Measurements from ENCODE around the gene EFCAB13. TPM values are rescaled to one million over a fixed set of nuclear protein-coding genes. Genes with fewer than 3 reads are reported as not detected.

The EFCAB13 gene
- polyA plus RNA-seq, 1 donor = 9.4 TPM

DNA sequence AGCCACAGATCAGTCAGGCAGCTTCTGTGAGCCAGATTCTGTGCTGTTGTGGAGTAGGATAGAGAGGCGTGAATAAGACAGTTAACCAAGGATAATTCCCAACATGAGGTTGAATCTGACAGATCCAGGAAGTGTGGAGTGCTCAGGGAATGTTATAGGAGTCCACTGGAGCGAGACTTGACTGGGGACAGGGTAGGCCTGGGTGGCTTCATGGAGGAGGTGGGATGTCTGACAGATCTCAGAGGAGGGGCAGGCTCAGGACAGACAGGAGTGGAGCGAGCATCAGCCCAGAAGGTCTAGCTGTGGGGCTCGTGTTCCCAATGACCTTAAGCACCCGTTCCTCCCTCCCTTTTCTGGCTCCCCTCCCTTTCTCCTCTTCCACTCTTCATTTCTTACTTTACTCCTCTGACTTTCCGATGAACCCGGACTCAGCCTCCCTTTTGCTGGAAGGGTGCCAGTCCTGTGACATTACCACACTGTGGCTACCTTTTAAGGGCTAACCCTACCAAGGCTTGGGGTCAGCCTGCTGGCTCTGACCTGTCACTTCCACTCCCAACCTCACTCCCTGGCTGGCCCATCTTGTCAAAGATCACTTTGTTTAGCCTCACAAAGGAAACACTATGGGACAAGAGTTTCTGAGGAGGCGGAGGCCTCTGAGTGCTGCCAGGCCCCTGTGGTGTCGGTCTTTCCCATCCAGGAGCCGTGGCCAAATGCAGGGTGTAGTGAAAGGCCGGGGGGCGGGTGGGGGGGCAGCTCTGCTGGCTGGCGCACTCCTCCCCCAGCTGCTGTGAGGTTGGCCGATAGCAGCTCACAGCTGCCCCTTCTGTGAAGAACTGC lies 28.5 kb upstream of the EFCAB13 start:
- H3K4me3 ChIP-seq (ENCODE audit: low read length) = no peak overlapping the region
- no peaks in the 10 kb centered on the region for H3K27me3 ChIP-seq (ENCODE audit: control insufficient read depth, insufficient read depth, low read length)
- 100% methylated on average over 2 of the region's 14 CpGs for WGBS (ENCODE audit: insufficient coverage, low lambda C conversion rate)
- H3K36me3 ChIP-seq (ENCODE audit: control insufficient read depth, insufficient read depth, low read length) = peaks cover 4% of the 10 kb centered on the region
- no peak overlapping the region for H3K27ac ChIP-seq (ENCODE audit: low read length)
- H3K4me1 ChIP-seq (ENCODE audit: control insufficient read depth, insufficient read depth, low read length) = no peaks in the 10 kb centered on the region
- no peak for DNase-seq
- no peaks in the 10 kb centered on the region for H3K9me3 ChIP-seq (ENCODE audit: control insufficient read depth, low read depth, low read length)

DNA sequence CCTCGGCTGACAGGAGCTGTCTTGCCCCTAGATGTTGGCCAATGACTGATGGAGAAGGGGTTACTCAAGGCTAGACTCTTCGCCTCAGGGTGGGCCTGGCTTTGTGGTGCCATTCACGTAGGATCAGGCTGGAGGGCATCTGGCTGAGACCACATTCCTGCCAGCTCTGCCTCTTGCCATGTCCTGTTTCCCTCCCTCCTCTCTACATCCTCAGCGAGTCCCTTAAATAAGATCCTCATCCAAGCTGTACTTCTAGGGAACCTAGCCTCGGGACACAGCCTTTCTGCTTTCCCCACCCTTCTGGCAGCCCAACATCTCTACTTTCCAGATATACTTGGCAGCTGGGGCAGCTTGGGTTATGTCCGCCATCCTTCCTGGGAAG lies 27.9 kb upstream of the EFCAB13 start:
- H3K27ac ChIP-seq (ENCODE audit: low read length) = no peak overlapping the region
- H3K36me3 ChIP-seq (ENCODE audit: control insufficient read depth, insufficient read depth, low read length) = peaks cover 6% of the 10 kb centered on the region
- no peak overlapping the region for H3K4me3 ChIP-seq (ENCODE audit: low read length)
- no peaks in the 10 kb centered on the region for H3K4me1 ChIP-seq (ENCODE audit: control insufficient read depth, insufficient read depth, low read length)
- no peaks in the 10 kb centered on the region for H3K9me3 ChIP-seq (ENCODE audit: control insufficient read depth, low read depth, low read length)
- 94% methylated on average over 2 of the region's 6 CpGs for WGBS (ENCODE audit: insufficient coverage, low lambda C conversion rate)
- no peak for DNase-seq
- H3K27me3 ChIP-seq (ENCODE audit: control insufficient read depth, insufficient read depth, low read length) = no peaks in the 10 kb centered on the region

- H3K36me3 ChIP-seq (ENCODE audit: control insufficient read depth, insufficient read depth, low read length) = peaks cover 9% of the 10 kb centered on the region
- H3K27me3 ChIP-seq (ENCODE audit: control insufficient read depth, insufficient read depth, low read length) = no peaks in the 10 kb centered on the region
- no peaks in the 10 kb centered on the region for H3K9me3 ChIP-seq (ENCODE audit: control insufficient read depth, low read depth, low read length)
- no peak overlapping the region for H3K4me3 ChIP-seq (ENCODE audit: low read length)
- H3K4me1 ChIP-seq (ENCODE audit: control insufficient read depth, insufficient read depth, low read length) = no peaks in the 10 kb centered on the region
- no peak overlapping the region for H3K27ac ChIP-seq (ENCODE audit: low read length)
- DNase-seq = no peak
- 100% methylated on average over 1 of the region's 4 CpGs for whole genome bisulfite sequencing (ENCODE audit: insufficient coverage, low lambda C conversion rate)
These were observed 25.9 kb upstream of the EFCAB13 start for GRCh38 chr17:47297661-47298400.

- no peaks in the 10 kb centered on the region for H3K9me3 ChIP-seq (ENCODE audit: control insufficient read depth, low read depth, low read length)
- no peak overlapping the region for H3K4me3 ChIP-seq (ENCODE audit: low read length)
- no peaks in the 10 kb centered on the region for H3K27me3 ChIP-seq (ENCODE audit: control insufficient read depth, insufficient read depth, low read length)
- WGBS (ENCODE audit: insufficient coverage, low lambda C conversion rate) = 100% methylated on average over 4 of the region's 6 CpGs
- H3K36me3 ChIP-seq (ENCODE audit: control insufficient read depth, insufficient read depth, low read length) = peaks cover 9% of the 10 kb centered on the region
- no peak overlapping the region for H3K27ac ChIP-seq (ENCODE audit: low read length)
- no peak for DNase-seq
- H3K4me1 ChIP-seq (ENCODE audit: control insufficient read depth, insufficient read depth, low read length) = no peaks in the 10 kb centered on the region
These were observed 25.0 kb upstream of the EFCAB13 start for GRCh38 chr17:47298712-47299111.

GRCh38 chr17:47299239-47299910 lies 24.4 kb upstream of the EFCAB13 start:
- no peaks in the 10 kb centered on the region for H3K9me3 ChIP-seq (ENCODE audit: control insufficient read depth, low read depth, low read length)
- no peak for DNase-seq
- no CpG with 5 or more reads among the region's 13 CpGs for WGBS (ENCODE audit: insufficient coverage, low lambda C conversion rate)
- no peaks in the 10 kb centered on the region for H3K27me3 ChIP-seq (ENCODE audit: control insufficient read depth, insufficient read depth, low read length)
- H3K4me3 ChIP-seq (ENCODE audit: low read length) = no peak overlapping the region
- peaks cover 9% of the 10 kb centered on the region for H3K36me3 ChIP-seq (ENCODE audit: control insufficient read depth, insufficient read depth, low read length)
- H3K27ac ChIP-seq (ENCODE audit: low read length) = no peak overlapping the region
- H3K4me1 ChIP-seq (ENCODE audit: control insufficient read depth, insufficient read depth, low read length) = no peaks in the 10 kb centered on the region

- Histone ChIP-seq H3K27ac (ENCODE audit: low read length) (no peak overlapping the region), H3K4me3 (ENCODE audit: low read length) (no peak overlapping the region), H3K4me1 (ENCODE audit: control insufficient read depth, insufficient read depth, low read length) (no peaks in the 10 kb centered on the region), H3K36me3 (ENCODE audit: control insufficient read depth, insufficient read depth, low read length) (peaks cover 9% of the 10 kb centered on the region), H3K27me3 (ENCODE audit: control insufficient read depth, insufficient read depth, low read length) (no peaks in the 10 kb centered on the region), H3K9me3 (ENCODE audit: control insufficient read depth, low read depth, low read length) (no peaks in the 10 kb centered on the region)
- no CpG with 5 or more reads among the region's 1 CpG for WGBS (ENCODE audit: insufficient coverage, low lambda C conversion rate)
- DNase-seq = no peak
These were observed 23.0 kb upstream of the EFCAB13 start for GRCh38 chr17:47300718-47301117.

DNA sequence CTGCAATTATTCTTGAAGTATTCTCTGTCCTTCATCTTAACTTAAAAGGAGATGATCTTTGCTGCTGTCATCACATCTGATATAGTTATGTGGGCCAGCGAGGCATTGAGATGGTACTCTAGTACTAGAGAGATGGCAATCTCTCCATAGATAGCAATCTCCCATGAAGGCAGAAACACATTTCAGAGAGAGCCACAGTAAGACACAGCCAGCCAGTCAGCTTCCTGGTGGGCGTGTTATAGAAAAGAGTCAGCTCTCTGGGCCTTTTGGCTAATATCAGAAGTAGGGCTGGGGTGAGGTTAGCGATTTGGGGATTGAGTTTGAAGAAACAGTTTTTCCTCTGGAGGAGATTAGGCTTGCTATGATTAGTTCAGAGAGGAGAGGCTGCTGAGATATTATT lies 22.6 kb upstream of the EFCAB13 start:
- 80% methylated on average over 1 of the region's 3 CpGs for WGBS (ENCODE audit: insufficient coverage, low lambda C conversion rate)
- Histone ChIP-seq H3K4me3 (ENCODE audit: low read length) (no peak overlapping the region), H3K9me3 (ENCODE audit: control insufficient read depth, low read depth, low read length) (no peaks in the 10 kb centered on the region), H3K36me3 (ENCODE audit: control insufficient read depth, insufficient read depth, low read length) (peaks cover 6% of the 10 kb centered on the region), H3K27ac (ENCODE audit: low read length) (no peak overlapping the region), H3K27me3 (ENCODE audit: control insufficient read depth, insufficient read depth, low read length) (no peaks in the 10 kb centered on the region), H3K4me1 (ENCODE audit: control insufficient read depth, insufficient read depth, low read length) (no peaks in the 10 kb centered on the region)
- no peak for DNase-seq

DNA sequence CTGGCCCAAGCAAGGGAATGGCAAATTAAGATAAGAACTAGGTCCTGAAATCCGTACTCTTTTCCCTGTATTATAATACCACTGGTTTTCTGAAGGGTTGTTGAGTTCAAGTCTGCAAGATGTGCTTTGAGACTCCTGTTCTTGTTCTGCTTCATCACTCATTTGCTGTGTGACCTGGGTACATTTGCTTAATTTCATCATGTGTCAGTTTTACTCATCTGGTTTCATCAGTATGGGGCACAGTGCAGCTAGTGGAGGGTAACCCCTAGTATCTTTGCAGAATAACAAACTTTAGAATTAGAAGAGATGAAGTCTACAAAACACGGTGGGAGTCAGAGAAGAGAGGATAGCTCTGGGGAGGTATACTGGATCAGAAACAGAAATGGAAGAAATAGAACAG lies 21.9 kb upstream of the EFCAB13 start:
- no peak for DNase-seq
- Histone ChIP-seq H3K4me1 (ENCODE audit: control insufficient read depth, insufficient read depth, low read length) (no peaks in the 10 kb centered on the region), H3K36me3 (ENCODE audit: control insufficient read depth, insufficient read depth, low read length) (peaks cover 4% of the 10 kb centered on the region), H3K4me3 (ENCODE audit: low read length) (no peak overlapping the region), H3K27ac (ENCODE audit: low read length) (no peak overlapping the region), H3K9me3 (ENCODE audit: control insufficient read depth, low read depth, low read length) (no peaks in the 10 kb centered on the region), H3K27me3 (ENCODE audit: control insufficient read depth, insufficient read depth, low read length) (no peaks in the 10 kb centered on the region)
- WGBS (ENCODE audit: insufficient coverage, low lambda C conversion rate) = no CpG with 5 or more reads among the region's 2 CpGs

DNA sequence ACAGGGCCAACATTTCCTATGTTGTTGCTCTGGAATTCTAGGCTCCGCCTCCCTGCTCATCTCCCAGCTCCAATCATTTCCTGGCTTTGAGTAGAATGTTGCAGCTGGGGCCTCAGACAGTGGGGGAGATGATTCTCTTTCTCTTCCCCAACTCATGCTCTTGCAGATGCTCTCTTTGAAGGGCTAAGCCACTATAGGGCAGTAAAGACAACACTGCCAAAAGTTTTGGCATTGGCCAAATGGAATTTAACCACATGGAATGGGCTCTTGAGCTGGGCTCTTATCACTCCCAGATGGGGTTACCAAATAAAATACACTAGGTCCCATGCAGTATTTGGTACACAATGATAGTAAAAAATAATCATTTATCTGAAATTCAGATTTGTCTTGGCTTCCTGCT lies 19.6 kb upstream of the EFCAB13 start:
- Histone ChIP-seq H3K4me3 (ENCODE audit: low read length) (no peak overlapping the region), H3K9me3 (ENCODE audit: control insufficient read depth, low read depth, low read length) (no peaks in the 10 kb centered on the region), H3K27ac (ENCODE audit: low read length) (no peak overlapping the region), H3K4me1 (ENCODE audit: control insufficient read depth, insufficient read depth, low read length) (no peaks in the 10 kb centered on the region), H3K36me3 (ENCODE audit: control insufficient read depth, insufficient read depth, low read length) (peaks cover 4% of the 10 kb centered on the region), H3K27me3 (ENCODE audit: control insufficient read depth, insufficient read depth, low read length) (no peaks in the 10 kb centered on the region)
- no peak for DNase-seq
- WGBS (ENCODE audit: insufficient coverage, low lambda C conversion rate) = no CpG with 5 or more reads among the region's 1 CpG

DNA sequence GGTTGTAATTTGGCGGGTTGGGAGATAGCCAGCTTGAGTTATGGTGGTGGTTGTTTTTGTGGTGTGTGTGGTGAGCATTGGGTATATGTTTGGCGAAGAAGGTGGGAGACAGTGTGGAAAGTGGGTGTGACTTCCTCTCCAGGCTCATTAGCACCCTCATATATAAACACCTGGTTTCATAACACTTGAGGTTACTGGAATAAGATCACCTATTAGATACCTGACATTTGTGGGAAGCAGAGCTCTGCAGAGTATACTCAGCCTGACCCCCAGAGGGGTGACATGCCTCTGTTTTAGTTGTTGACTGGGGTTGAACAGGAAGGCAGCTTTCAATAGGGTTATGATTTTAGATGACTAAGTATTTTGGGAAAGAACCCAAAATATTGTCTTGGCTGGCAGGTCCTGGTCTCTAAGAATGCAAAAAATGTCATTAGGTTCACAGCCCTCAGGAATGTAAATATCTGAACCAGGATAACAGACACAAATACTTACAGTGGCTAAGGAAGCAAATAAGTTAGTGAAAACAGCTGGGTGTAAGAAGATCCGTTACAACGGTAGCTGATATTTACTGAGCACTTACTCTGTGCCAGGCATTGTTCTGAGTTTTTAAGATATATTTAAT lies 18.3 kb upstream of the EFCAB13 start:
- H3K36me3 ChIP-seq (ENCODE audit: control insufficient read depth, insufficient read depth, low read length) = peaks cover 3% of the 10 kb centered on the region
- no peak for DNase-seq
- no peak overlapping the region for H3K27ac ChIP-seq (ENCODE audit: low read length)
- no peak overlapping the region for H3K4me3 ChIP-seq (ENCODE audit: low read length)
- WGBS (ENCODE audit: insufficient coverage, low lambda C conversion rate) = no CpG with 5 or more reads among the region's 4 CpGs
- H3K27me3 ChIP-seq (ENCODE audit: control insufficient read depth, insufficient read depth, low read length) = no peaks in the 10 kb centered on the region
- H3K9me3 ChIP-seq (ENCODE audit: control insufficient read depth, low read depth, low read length) = no peaks in the 10 kb centered on the region
- H3K4me1 ChIP-seq (ENCODE audit: control insufficient read depth, insufficient read depth, low read length) = peaks cover 2% of the 10 kb centered on the region

Data from large intestine (tissue), 3 donors.